Upper lobe of left lung (tissue), 6 donors: ENCODE results near the gene NLRP1. TPM values are rescaled to one million over a fixed set of nuclear protein-coding genes. Genes with fewer than 3 reads are reported as not detected.

Experiments used
- ATAC-seq, 2 donors: fragments of 200-7000 bp; cut with Tn5 transposase; one replicate each; pipeline ENCODE4 v1.9.1; 2022; ENCODE audit warnings: mild to moderate bottlenecking in 2 of 2, moderate library complexity in 2 of 2; ENCODE audit not compliant: low FRiP score in 2 of 2
- DNase-seq, 2 donors: peaks; one replicate each; pipeline ENCODE4 v3.0.0-alpha.2; 2019 to 2020
- H3K27ac ChIP-seq, 4 donors: fragments of 200-600 bp; sonication (generic); one replicate each; pipeline ENCODE4 v1.5.1; 2016 to 2019
- H3K27me3 ChIP-seq, 4 donors: fragments of 200-600 bp; sonication (generic); one replicate each; pipeline ENCODE4 v1.5.1; 2017 to 2019
- H3K36me3 ChIP-seq, 4 donors: fragments of 200-600 bp; sonication (generic); one replicate each; pipeline ENCODE4 v1.5.1; 2016 to 2019
- H3K4me1 ChIP-seq, 4 donors: fragments of 200-600 bp; sonication (generic); one replicate each; pipeline ENCODE4 v1.5.1; 2018 to 2019
- H3K4me3 ChIP-seq, 4 donors: fragments of 200-600 bp; sonication (generic); one replicate each; pipeline ENCODE4 v1.5.1; 2017 to 2019; ENCODE audit warnings: mild to moderate bottlenecking in 2 of 4, moderate library complexity in 1 of 4
- H3K9me3 ChIP-seq, 4 donors: fragments of 200-600 bp; sonication (generic); one replicate each; pipeline ENCODE4 v1.5.1; 2018 to 2019
- CTCF ChIP-seq, 6 experiments: fragments of 450-650 bp in 4 of 6; fragments of 200-600 bp in 2 of 6; sonication (generic) in 2 of 6; IDR thresholded peaks; one replicate each; pipeline ENCODE4 v1.5.1; 2016 to 2019; ENCODE audit warnings: antibody characterized with exemption in 6 of 6
- EP300 ChIP-seq, 4 donors: sonication (generic); formaldehyde crosslinking; IDR thresholded peaks; one replicate each; pipeline ENCODE4 v1.5.1; 2017; ENCODE audit warnings: antibody characterized with exemption in 4 of 4, control low read depth in 2 of 4
- POLR2A ChIP-seq, 4 donors: fragments of 450-650 bp; IDR thresholded peaks; one replicate each; pipeline ENCODE4 v1.5.1; 2016 to 2017; ENCODE audit warnings: antibody characterized with exemption in 4 of 4, mild to moderate bottlenecking in 2 of 4
- POLR2AphosphoS5 ChIP-seq, 2 donors: sonication (generic); formaldehyde crosslinking; IDR thresholded peaks; one replicate each; pipeline ENCODE4 v1.5.1; 2017; ENCODE audit warnings: antibody characterized with exemption in 2 of 2
- WGBS, 2 donors: methylation state at CpG; one replicate each; pipeline ENCODE4 v1.1.5; 2017 to 2018; 5-methylcytosine and 5-hydroxymethylcytosine counted together
- total RNA-seq, 6 donors: library from RNA; depleted of rRNA in 4 of 6; stranded (reverse); fragments of >200 nt in 4 of 6; gene quantifications; one replicate each; pipeline versions ENCODE4 v1.1.0 to v1.2.1, GENCODE V29; 2016 to 2021
- donor health status: DM: no; HTN: no; CAD: no; lungs with moderate emphysema.
- donor health status: DM: no; HTN: yes; CAD: no; lungs with severe emphysema.

NLRP1 gene
- total RNA-seq, 6 donors from 2014 or later, result 24.3 to 137 (median 41.5) TPM

GRCh38 chr17:5526821-5527598 lies 57.3 kb downstream of the NLRP1 start:
- no peak for DNase-seq
- peak; percentile 41 to 79 for ATAC-seq
- H3K4me1 ChIP-seq, result no peaks in the 10 kb centered on the region
- TF ChIP-seq POLR2AphosphoS5 (IDR thresholded peaks at IDR 0.05) (no peak), EP300 (IDR thresholded peaks at IDR 0.05) (no peak), POLR2A (IDR thresholded peaks at IDR 0.05) (no peak), CTCF (IDR thresholded peaks at IDR 0.05) (no peak)
- WGBS, 2 donors, result 61% methylated on average over 14 of the region's 14 CpGs
- H3K27me3 ChIP-seq, result no peaks in the 10 kb centered on the region
- H3K27ac ChIP-seq, result no peak overlapping the region
- H3K4me3 ChIP-seq, result no peak overlapping the region
- H3K36me3 ChIP-seq, result peaks cover 0 to 69% (median 39%) of the 10 kb centered on the region in 4 donors
- H3K9me3 ChIP-seq, result no peaks in the 10 kb centered on the region

- H3K4me3 ChIP-seq, result no peak overlapping the region
- H3K36me3 ChIP-seq, result peaks cover 0 to 58% (median 34%) of the 10 kb centered on the region in 4 donors
- no peak for TF ChIP-seq EP300 (IDR thresholded peaks at IDR 0.05)
- TF ChIP-seq POLR2A (IDR thresholded peaks at IDR 0.05), result no peak
- no peak for TF ChIP-seq POLR2AphosphoS5 (IDR thresholded peaks at IDR 0.05)
- TF ChIP-seq CTCF (IDR thresholded peaks at IDR 0.05), result no peak
- no peaks in the 10 kb centered on the region for H3K27me3 ChIP-seq
- H3K27ac ChIP-seq, result no peak overlapping the region
- ATAC-seq, result no peak
- no peaks in the 10 kb centered on the region for H3K4me1 ChIP-seq
- 95% methylated on average over 5 of the region's 5 CpGs for WGBS, 2 donors
- no peak for DNase-seq
- no peaks in the 10 kb centered on the region for H3K9me3 ChIP-seq
Measured at GRCh38 chr17:5523249-5523648, 61.1 kb downstream of the NLRP1 start.

- no peak for TF ChIP-seq POLR2A (IDR thresholded peaks at IDR 0.05)
- TF ChIP-seq CTCF (IDR thresholded peaks at IDR 0.05), result no peak
- H3K36me3 ChIP-seq, result peaks cover 0 to 58% (median 36%) of the 10 kb centered on the region in 4 donors
- H3K27me3 ChIP-seq, result no peaks in the 10 kb centered on the region
- DNase-seq (no peak), ATAC-seq (no peak)
- no peak overlapping the region for H3K27ac ChIP-seq
- no peaks in the 10 kb centered on the region for H3K9me3 ChIP-seq
- H3K4me1 ChIP-seq, result no peaks in the 10 kb centered on the region
- 88 to 100% methylated on average over 1 of the region's 1 CpG for WGBS, 2 donors
- no peak overlapping the region for H3K4me3 ChIP-seq
Measured at GRCh38 chr17:5522476-5522875, 61.8 kb downstream of the NLRP1 start.

- no peak overlapping the region for H3K27ac ChIP-seq
Measured at GRCh38 chr17:5516060-5516792, 68.1 kb downstream of the NLRP1 start.

More at GRCh38 chr17:5516060-5516792, 68.1 kb downstream of the NLRP1 start:
- Histone ChIP-seq H3K9me3 (no peaks in the 10 kb centered on the region), H3K27me3 (no peaks in the 10 kb centered on the region), H3K36me3 (peaks cover 2 to 44% (median 14%) of the 10 kb centered on the region in 4 donors), H3K4me1 (no peaks in the 10 kb centered on the region), H3K4me3 (no peak overlapping the region)
- 67 to 70% methylated on average over 5 of the region's 5 CpGs for whole genome bisulfite sequencing, 2 donors
- TF ChIP-seq EP300 (IDR thresholded peaks at IDR 0.05) (no peak), POLR2A (IDR thresholded peaks at IDR 0.05) (no peak), POLR2AphosphoS5 (IDR thresholded peaks at IDR 0.05) (no peak), CTCF (IDR thresholded peaks at IDR 0.05) (no peak)
- DNase-seq (no peak), ATAC-seq (peak in 1 of 2 donors; percentile 80)
